Activated T-cell treated with anti-CD3 and anti-CD28 coated beads, Interleukin-2, amount 50 U/mL, for 1 hour (primary cell): Measurements from ENCODE around the gene KSR2.
"Not testable (repeated sequence)": the region's sequence is repeated elsewhere in the genome, so short reads cannot be mapped to it uniquely, and the experiment has no call there.

ENCODE experiments used
- DNase-seq: peaks from one replicate; pipeline ENCODE4 v3.0.0-alpha.2; 2020

KSR2 gene

DNA sequence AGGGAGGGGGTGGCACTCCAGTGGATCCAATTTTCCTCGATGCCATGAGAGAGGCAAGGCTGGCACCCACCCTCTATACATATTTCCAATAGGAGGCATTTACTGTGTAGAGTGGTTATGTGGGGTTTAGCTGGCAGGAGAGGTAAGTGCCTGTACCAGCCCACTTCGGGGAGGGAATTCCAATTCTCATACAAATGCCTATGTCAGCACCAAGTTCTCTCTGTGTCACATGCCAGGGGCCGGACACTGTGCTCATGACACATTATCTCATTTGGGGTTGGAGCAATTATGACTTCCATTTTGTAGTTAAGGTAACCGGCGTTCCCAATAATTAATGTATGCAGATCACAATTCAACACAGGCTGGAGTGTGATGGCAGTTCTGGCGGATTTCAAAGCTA, 284.3 kb downstream of the KSR2 start:
- DNase-seq = no peak

DNA sequence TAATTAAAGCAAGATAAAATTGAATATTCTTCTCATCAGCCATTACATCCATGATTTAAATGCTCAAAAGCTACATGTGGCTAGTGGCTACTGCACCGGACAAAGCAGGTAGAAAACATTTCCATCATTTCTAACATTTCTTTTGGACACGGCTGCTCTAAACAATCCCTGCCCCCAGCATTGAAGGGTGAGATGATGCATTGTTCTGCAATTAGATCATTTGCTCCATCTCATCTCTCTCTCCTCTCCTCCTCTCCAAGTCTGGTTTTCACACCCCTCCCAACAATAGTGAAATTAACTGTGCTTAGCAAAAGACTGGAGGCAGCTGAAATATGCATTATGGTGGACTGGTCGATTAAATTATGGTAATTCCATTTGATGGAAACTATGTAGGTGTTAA, 288.5 kb downstream of the KSR2 start:
- no peak for DNase-seq

DNA sequence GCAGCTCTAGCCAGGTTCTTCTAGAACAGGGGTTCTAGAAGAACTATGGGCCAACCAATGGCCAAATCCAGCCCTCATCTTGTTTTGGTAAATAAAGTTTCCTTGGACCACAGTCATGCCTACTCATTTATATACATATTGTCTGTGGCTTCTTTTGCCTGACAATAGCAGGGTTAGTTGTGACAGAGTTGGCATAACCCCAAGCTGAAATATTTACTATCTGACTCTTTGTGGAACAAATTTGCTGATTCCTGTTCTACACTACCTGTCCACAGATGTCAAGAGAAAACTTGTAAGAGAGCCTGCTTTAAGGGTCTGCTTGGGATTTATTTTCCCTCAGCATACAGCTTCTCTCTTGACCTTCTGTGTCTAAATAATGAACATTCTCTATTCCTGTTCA, 289.0 kb downstream of the KSR2 start:
- no peak for DNase-seq

DNA sequence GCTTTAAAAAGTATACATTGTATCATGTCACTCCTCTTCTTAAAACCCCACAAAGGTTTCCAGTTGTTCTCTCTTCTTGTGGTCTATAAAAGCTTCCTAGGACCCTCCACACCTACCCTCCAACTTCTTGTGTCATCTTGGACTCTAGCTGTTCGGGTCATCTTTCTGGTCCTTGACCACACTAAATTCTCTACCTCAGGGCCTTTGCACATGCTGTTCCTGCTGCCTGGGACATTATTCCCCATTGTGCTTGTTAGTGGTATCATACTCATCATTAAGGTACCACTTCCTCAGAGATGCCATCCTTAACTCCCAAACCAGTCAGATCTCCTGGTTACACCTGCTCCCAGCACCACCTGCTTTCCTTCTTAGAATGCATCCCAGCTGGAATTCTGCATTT, 294.0 kb downstream of the KSR2 start:
- DNase-seq = no peak

- DNase-seq = no peak
Measured at GRCh38 chr12:117674313-117674712, 294.5 kb downstream of the KSR2 start.

- DNase-seq = no peak
Measured at GRCh38 chr12:117671734-117672133, 297.1 kb downstream of the KSR2 start.

DNA sequence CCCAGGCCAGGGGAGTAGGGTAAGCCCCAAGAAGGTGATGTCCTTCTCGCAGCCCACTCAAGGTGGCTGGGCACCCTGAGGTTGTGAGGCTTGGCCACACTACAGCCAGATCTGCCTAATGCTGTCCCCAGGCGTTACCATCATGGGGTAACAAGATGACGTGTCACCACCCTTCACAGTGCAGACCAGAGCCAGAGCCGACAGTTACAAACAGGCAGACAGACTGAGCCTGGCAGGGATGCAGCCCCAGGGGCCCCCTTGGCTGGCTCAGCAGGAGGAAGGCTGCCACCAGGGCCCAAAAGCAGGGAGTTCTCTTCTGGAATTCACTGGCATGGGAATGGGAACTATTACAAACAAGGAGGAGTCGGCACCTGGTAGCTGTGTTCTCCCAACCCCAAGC, 304.6 kb downstream of the KSR2 start:
- no peak for DNase-seq

DNA sequence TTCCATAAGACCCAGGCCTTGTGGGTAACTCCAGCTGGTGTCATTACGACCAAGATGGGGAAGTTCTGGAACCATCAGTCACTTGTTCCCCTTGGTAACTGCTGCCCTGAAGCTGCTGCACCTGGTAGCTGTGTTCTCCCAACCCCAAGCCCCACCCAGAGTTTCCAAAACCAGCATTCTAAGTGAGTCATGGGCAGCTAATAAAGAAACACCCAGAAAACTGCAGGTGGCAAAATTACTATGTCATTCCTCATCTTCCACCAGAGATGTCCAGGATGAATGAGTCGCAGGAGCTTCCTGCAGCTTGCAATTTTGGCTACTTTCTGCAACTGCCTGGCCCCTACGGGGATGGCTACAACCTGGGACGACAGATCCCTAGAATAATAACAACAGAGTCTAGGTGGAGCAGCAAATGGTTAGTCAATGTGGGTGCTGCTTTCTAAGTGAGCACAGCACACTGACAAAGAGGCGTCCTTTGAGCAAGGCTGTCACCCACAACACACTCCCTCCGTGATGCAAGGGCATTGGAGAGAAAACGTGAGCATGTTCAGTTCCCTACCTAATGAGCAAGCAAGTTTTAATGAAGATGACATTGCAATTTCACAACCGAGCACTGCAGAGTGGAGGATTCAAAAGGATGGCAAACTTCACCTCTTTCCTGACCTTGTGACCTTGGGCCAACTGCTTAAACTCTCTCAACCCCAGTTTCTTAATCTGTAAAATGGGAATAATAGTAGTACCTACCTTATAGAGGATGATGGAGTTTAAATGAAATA, 306.0 kb downstream of the KSR2 start:
- DNase-seq = no peak

GRCh38 chr12:117662220-117662619, 306.6 kb downstream of the KSR2 start:
- no peak for DNase-seq

DNA sequence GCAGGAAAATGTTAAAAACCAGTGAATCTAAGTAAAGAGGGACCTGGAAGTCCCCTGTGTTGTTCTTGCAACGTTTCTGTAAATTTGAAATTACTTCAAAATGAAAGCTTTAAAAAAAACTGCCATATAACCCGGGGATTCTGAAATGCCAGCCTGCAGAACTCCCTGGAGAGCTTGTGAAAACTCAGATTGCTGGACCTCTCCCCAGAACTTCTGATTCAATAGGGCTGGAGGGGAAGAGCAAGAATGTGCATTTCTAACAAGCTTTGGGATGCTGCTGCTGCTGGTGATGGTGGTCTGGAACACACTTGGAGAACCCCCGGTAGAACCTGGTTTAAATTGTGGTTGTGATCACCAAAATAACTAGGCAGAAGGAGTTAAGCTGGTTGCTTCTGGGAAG, 307.3 kb downstream of the KSR2 start:
- no peak for DNase-seq

DNA sequence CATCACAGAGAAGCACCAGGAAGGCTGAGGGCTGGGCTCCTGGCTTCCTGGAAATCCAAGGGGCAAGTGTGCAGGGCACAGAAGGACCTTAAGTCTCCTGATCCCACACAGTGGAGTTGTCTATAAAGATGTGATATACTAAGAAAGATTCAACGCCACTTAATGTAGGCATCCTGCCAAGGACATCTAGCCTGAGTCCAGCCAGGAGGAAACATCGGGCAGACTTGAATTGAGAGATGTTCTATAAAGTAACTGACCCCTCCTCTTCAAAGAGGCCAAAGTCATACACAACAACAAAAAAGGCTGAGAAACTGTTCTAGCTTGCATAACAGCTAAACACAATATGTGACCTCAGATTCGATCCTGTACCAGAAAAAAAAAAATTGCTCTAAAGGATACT, 307.9 kb downstream of the KSR2 start:
- no peak for DNase-seq

DNA sequence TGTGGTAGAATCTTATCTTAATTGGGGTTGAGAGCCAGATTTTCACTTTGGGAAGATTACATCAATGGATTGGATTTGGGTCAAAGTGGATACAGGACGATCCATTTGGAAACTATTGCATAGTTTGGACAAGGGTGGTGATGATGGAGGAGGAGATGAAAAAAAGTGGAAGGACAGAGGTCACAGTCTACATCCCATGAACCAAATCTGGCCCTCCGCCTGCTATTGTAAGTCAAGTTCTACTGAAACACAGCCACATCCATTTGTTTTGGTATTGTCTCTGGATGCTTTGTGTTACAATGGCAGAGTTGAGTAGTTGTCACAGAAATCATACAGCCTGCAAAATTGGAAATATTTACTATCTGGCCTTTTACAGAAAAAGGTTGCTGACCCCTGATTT, 310.6 kb downstream of the KSR2 start:
- DNase-seq = no peak

DNA sequence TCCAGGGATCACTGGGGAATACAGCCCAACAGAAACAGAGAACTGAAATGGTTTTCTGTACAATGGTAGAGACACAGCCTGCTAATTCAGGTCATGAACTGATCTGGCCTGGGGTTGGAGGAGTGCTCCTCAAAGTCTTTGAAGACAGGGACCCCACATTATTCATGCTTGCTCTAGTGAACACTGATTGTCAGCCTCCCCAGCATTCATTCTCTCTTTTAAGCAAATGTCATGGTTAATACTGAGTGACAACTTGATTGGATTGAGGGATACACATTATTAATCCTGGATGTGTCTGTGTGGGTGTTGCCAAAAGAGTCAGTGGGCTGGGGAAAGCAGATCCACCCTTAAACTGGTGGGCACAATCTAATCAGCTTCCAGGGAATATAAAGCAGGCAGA, 319.0 kb downstream of the KSR2 start:
- DNase-seq = no peak

DNA sequence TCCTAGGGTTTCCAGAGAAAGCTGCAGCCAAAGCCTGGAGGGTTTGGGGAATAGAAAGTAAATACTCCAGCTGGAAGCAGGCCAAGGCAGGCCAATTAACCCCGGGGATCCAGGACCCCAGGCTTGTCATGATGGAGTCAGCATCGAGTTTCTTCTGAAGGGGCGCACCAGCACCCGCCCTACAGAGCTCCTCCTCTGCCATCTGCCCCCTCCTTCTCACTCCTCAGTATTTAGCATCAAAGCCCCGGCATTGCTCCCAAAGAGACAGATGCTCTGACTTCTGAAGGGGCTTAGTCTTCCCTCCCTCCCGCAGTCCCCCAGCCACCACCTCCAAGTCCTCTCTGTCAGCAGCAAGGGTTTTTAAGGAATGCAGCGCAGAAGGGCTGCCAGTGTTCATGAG, 322.3 kb downstream of the KSR2 start:
- no peak for DNase-seq

DNA sequence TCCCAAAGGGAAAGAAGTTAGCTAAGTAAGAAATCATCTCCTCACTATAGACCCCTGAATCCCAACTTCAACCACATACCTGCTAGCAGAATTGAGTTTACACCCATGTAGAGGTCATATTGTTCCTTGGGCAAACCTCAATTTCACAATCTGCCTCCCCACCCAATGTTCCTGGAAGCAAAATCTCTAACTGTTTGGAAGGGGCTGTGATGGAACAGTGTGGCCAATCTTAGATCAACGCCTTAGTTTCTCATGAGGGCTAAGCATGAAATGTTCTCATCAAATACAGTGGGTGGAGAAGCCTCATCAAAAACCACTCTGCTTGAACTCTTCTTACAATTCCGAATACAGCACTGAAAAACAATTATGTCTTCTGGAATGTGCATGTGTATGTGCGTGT, 323.3 kb downstream of the KSR2 start:
- DNase-seq = no peak

GRCh38 chr12:117643971-117644370, 324.8 kb downstream of the KSR2 start:
- DNase-seq = no peak

DNA sequence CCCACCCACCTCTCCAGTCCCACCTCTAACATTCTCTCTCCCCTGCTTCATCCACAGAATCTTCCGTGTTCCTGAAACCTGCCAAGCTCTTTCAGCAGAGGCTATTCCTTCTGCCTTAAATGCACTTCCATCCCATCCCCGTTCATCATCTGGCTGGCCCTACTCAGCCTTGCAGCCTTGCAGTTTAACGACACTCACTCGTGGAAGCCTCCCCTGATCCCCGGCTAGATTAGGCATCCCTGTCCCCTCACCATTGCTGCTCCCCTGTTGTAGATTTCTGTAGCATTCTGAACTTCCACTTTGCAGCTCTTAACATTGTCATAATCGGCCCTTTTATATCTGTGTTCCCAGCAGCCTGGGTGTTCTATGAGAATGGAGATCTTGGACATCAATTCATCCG, 326.9 kb downstream of the KSR2 start:
- no peak for DNase-seq

DNA sequence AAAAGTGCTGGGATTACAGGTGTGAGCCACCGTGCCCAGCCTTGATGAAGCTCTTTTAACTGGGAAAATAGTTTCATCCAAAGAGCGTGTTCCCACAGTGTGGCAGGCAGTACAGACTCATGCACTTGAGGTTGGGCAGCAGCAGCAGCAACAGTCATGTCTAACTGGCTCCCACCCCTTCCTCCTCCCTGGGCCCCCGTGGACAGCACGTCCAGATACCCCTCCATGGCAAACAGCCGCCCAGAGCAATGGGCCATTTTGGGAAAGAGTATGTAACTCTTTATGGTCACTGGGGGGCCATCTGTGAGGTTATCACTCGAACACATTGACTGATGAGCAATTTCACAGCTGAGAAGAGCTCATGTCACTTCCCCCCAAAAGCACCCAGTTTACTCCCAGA, 328.3 kb downstream of the KSR2 start:
- DNase-seq = no peak

DNA sequence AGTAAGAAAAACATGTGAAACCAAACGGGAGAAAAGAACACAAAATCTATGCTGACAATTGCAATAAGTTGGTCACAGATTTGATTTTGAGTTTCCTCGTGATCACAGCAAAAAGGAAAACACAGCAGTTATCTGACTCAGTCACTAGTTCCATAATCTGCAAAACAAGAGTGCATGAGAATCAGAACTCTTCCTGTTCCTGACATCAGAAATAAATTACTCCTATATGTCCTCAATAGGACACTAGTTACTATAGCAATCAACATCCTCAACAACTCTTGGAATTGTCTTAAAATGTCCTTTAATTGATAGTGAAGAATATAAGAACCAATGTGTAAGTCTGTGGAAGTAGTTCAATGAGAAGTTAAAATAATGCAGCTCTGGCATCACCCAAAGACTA, 339.3 kb downstream of the KSR2 start:
- DNase-seq = no peak

- not testable (repeated sequence) for DNase-seq
Measured at GRCh38 chr12:117628711-117629110, 340.1 kb downstream of the KSR2 start.

GRCh38 chr12:117622741-117623140, 346.0 kb downstream of the KSR2 start:
- no peak for DNase-seq

GRCh38 chr12:117622087-117622486, 346.7 kb downstream of the KSR2 start:
- DNase-seq = no peak

DNA sequence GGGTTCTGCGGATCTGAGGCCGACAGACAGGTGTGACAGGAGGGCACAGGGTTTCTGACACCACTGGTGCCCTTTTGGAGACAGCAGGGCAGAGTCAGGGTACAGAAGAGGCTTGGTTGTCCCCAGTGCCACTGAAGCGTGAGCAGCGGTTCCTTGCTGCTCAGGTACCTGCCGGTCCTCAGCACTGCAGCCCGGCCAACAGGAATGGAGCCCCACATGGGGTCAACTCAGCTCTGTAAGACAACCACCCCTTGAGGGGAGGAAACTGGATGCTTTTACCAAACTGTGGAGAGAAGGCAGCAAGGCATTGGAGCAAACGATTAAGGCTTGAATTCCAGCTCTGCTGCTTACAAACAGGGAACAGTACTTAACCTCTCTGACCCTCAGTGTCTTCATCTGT, 361.0 kb downstream of the KSR2 start:
- DNase-seq = no peak

GRCh38 chr12:117606945-117607344, 361.8 kb downstream of the KSR2 start:
- DNase-seq = no peak

GRCh38 chr12:117606024-117606423, 362.8 kb downstream of the KSR2 start:
- no peak for DNase-seq
